GM10847 (cell line): ENCODE data around the gene FREM3.

Experiments used
- POLR2A ChIP-seq: IDR thresholded peaks from 2 replicates; pipeline ENCODE4 v1.6.1; 2011; ENCODE audit not compliant: insufficient read length; ENCODE audit errors: extremely low read depth

The FREM3 gene

GRCh38 chr4:143693856-143694255 is 6.6 kb downstream of the FREM3 start:
- no peak for TF ChIP-seq POLR2A

GRCh38 chr4:143692241-143692640 is 8.2 kb downstream of the FREM3 start:
- no peak for TF ChIP-seq POLR2A

GRCh38 chr4:143679434-143679833 is 21.0 kb downstream of the FREM3 start:
- no peak for TF ChIP-seq POLR2A

GRCh38 chr4:143668930-143669552 is 31.4 kb downstream of the FREM3 start:
- TF ChIP-seq POLR2A: no peak

GRCh38 chr4:143667461-143667860 is 33.0 kb downstream of the FREM3 start:
- no peak for TF ChIP-seq POLR2A

GRCh38 chr4:143658336-143658735 is 42.1 kb downstream of the FREM3 start:
- TF ChIP-seq POLR2A: no peak

GRCh38 chr4:143654571-143654970 is 45.9 kb downstream of the FREM3 start:
- TF ChIP-seq POLR2A: no peak

- no peak for TF ChIP-seq POLR2A
These were observed 47.4 kb downstream of the FREM3 start for GRCh38 chr4:143653031-143653430.

- no peak for TF ChIP-seq POLR2A
These were observed 57.1 kb downstream of the FREM3 start for GRCh38 chr4:143643399-143643798.

- TF ChIP-seq POLR2A: no peak
These were observed 57.9 kb downstream of the FREM3 start for GRCh38 chr4:143642611-143643010.

- TF ChIP-seq POLR2A: no peak
These were observed 59.1 kb downstream of the FREM3 start for GRCh38 chr4:143641361-143641760.

- TF ChIP-seq POLR2A: no peak
These were observed 65.7 kb downstream of the FREM3 start for GRCh38 chr4:143634763-143635162.

GRCh38 chr4:143633833-143634232 is 66.6 kb downstream of the FREM3 start:
- no peak for TF ChIP-seq POLR2A

- TF ChIP-seq POLR2A: no peak
These were observed 74.2 kb downstream of the FREM3 start for GRCh38 chr4:143626134-143626911.

- no peak for TF ChIP-seq POLR2A
These were observed 74.8 kb downstream of the FREM3 start for GRCh38 chr4:143625632-143626031.

GRCh38 chr4:143623896-143624295 is 76.6 kb downstream of the FREM3 start:
- no peak for TF ChIP-seq POLR2A

- no peak for TF ChIP-seq POLR2A
These were observed 81.7 kb downstream of the FREM3 start for GRCh38 chr4:143618811-143619210.
